Nephron (organoid): ENCODE results near the gene KRTAP12-1.

Experiments
- H3K27ac Mint-ChIP-seq, 3 experiments: 2 replicates each; pipeline ENCODE4 v1.8.0; 2020; ENCODE audit warnings: mixed read lengths in 3 of 3, mild to moderate bottlenecking in 2 of 3, moderate library complexity in 1 of 3
- H3K27me3 Mint-ChIP-seq: 2 replicates; pipeline ENCODE4 v1.8.0; 2021; ENCODE audit warnings: low read depth, mild to moderate bottlenecking, moderate library complexity, mixed read lengths
- H3K36me3 Mint-ChIP-seq: 2 replicates; pipeline ENCODE4 v1.8.0; 2020; ENCODE audit warnings: low read depth, mixed read lengths
- H3K4me1 Mint-ChIP-seq: 2 replicates; pipeline ENCODE4 v1.8.0; 2020; ENCODE audit warnings: mixed read lengths
- H3K4me3 Mint-ChIP-seq, 3 experiments: 2 replicates each; pipeline ENCODE4 v1.8.0; 2020; ENCODE audit warnings: mild to moderate bottlenecking in 3 of 3, mixed read lengths in 3 of 3, moderate library complexity in 2 of 3
- H3K9me3 Mint-ChIP-seq: 2 replicates; pipeline ENCODE4 v1.8.0; 2020; ENCODE audit warnings: mixed read lengths
- CTCF ChIP-seq, 3 experiments: fragments of 200-600 bp; sonication (generic); IDR thresholded peaks; one replicate each; pipeline ENCODE4 v1.5.0; 2021; ENCODE audit warnings: antibody characterized with exemption in 3 of 3; ENCODE audit not compliant: unreplicated experiment in 3 of 3

Gene KRTAP12-1

GRCh38 chr21:44716984-44717383 lies 35.0 kb upstream of the KRTAP12-1 start:
- no peak for TF ChIP-seq CTCF (IDR thresholded peaks at IDR 0.05; ENCODE audit: unreplicated experiment in 3 of 3)
- no peak overlapping the region for H3K4me3 Mint-ChIP-seq
- no peaks in the 10 kb centered on the region for H3K36me3 Mint-ChIP-seq
- H3K27me3 Mint-ChIP-seq, result peaks cover 73% of the 10 kb centered on the region
- H3K4me1 Mint-ChIP-seq, result peaks cover 12% of the 10 kb centered on the region
- no peak overlapping the region for H3K27ac Mint-ChIP-seq
- H3K9me3 Mint-ChIP-seq, result peaks cover 3% of the 10 kb centered on the region

GRCh38 chr21:44714905-44715304 lies 32.9 kb upstream of the KRTAP12-1 start:
- no peak overlapping the region for H3K4me3 Mint-ChIP-seq
- H3K27me3 Mint-ChIP-seq, result peaks cover 84% of the 10 kb centered on the region
- H3K27ac Mint-ChIP-seq, result no peak overlapping the region
- H3K4me1 Mint-ChIP-seq, result peaks cover 18% of the 10 kb centered on the region
- no peak for TF ChIP-seq CTCF (IDR thresholded peaks at IDR 0.05; ENCODE audit: unreplicated experiment in 3 of 3)
- H3K9me3 Mint-ChIP-seq, result peaks cover 3% of the 10 kb centered on the region
- H3K36me3 Mint-ChIP-seq, result no peaks in the 10 kb centered on the region

GRCh38 chr21:44713846-44714245 lies 31.9 kb upstream of the KRTAP12-1 start:
- Mint-ChIP-seq H3K9me3 (peaks cover 3% of the 10 kb centered on the region), H3K4me1 (peaks cover 26% of the 10 kb centered on the region), H3K27me3 (peaks cover 91% of the 10 kb centered on the region), H3K27ac (no peak overlapping the region), H3K4me3 (no peak overlapping the region), H3K36me3 (no peaks in the 10 kb centered on the region)
- no peak for TF ChIP-seq CTCF (IDR thresholded peaks at IDR 0.05; ENCODE audit: unreplicated experiment in 3 of 3)

- no peak overlapping the region for H3K4me3 Mint-ChIP-seq
- H3K9me3 Mint-ChIP-seq, result peaks cover 3% of the 10 kb centered on the region
- H3K27ac Mint-ChIP-seq, result no peak overlapping the region
- H3K27me3 Mint-ChIP-seq, result peaks cover 91% of the 10 kb centered on the region
- no peaks in the 10 kb centered on the region for H3K36me3 Mint-ChIP-seq
- no peak for TF ChIP-seq CTCF (IDR thresholded peaks at IDR 0.05; ENCODE audit: unreplicated experiment in 3 of 3)
- peaks cover 18% of the 10 kb centered on the region for H3K4me1 Mint-ChIP-seq
Observed at GRCh38 chr21:44713130-44713529, 31.2 kb upstream of the KRTAP12-1 start.

- TF ChIP-seq CTCF (IDR thresholded peaks at IDR 0.05; ENCODE audit: unreplicated experiment in 3 of 3), result no peak
- H3K9me3 Mint-ChIP-seq, result peaks cover 3% of the 10 kb centered on the region
- H3K27me3 Mint-ChIP-seq, result peaks cover 98% of the 10 kb centered on the region
- H3K27ac Mint-ChIP-seq, result no peak overlapping the region
- H3K4me1 Mint-ChIP-seq, result peaks cover 18% of the 10 kb centered on the region
- H3K36me3 Mint-ChIP-seq, result no peaks in the 10 kb centered on the region
- no peak overlapping the region for H3K4me3 Mint-ChIP-seq
Observed at GRCh38 chr21:44712203-44713028, 30.5 kb upstream of the KRTAP12-1 start.
